Measurements from ENCODE around the gene MDGA2. TPM values are rescaled to one million over a fixed set of nuclear protein-coding genes. Genes with fewer than 3 reads are reported as not detected.

The MDGA2 gene
- total RNA-seq, 1 experiment from 2014 or later = not detected

- RAD21 ChIA-PET (ENCODE audit: low non-redundant PET in 1 of 2, low total read pairs in 2 of 2, uncharacterized antibody in 2 of 2, unreplicated experiment in 2 of 2) = no interaction called here
- H2AFZ ChIP-seq (ENCODE audit: low read depth, low read length, poor library complexity, severe bottlenecking) = no peak overlapping the region
- H3K9ac ChIP-seq (ENCODE audit: low read length) = no peak overlapping the region
- no peak for TF ChIP-seq TCF7L2 (IDR thresholded peaks at IDR 0.05; ENCODE audit: borderline replicate concordance, extremely low read depth, insufficient read depth, insufficient read length)
- TF ChIP-seq REST (IDR thresholded peaks at IDR 0.05; ENCODE audit: low read depth) = no peak
- TF ChIP-seq SRF (IDR thresholded peaks at IDR 0.05; ENCODE audit: low read depth) = no peak
- no peak for TF ChIP-seq EZH2 (IDR thresholded peaks at IDR 0.05)
- TF ChIP-seq FOSL1 (IDR thresholded peaks at IDR 0.05; ENCODE audit: low read depth) = no peak
- TF ChIP-seq ZNF274 (IDR thresholded peaks at IDR 0.05; ENCODE audit: low read depth, low read length) = no peak
- no peak for TF ChIP-seq POLR2AphosphoS5 (IDR thresholded peaks at IDR 0.05; ENCODE audit: low read depth, low read length)
- no peak for TF ChIP-seq ATF3 (IDR thresholded peaks at IDR 0.05)
- no peak for TF ChIP-seq JUND (IDR thresholded peaks at IDR 0.05)
- TF ChIP-seq SIN3A (IDR thresholded peaks at IDR 0.05; ENCODE audit: low read depth) = no peak
- no peaks in the 10 kb centered on the region for H3K9me2 ChIP-seq (ENCODE audit: insufficient read depth)
- no peak overlapping the region for H3K4me3 ChIP-seq (replicated peaks in 1 of 2; ENCODE audit: low read depth in 1 of 2, low read length in 2 of 2)
- H3K27me3 ChIP-seq (ENCODE audit: insufficient read depth, low read length) = no peaks in the 10 kb centered on the region
- ATAC-seq = no peak
- no peaks in the 10 kb centered on the region for H3K36me3 ChIP-seq (ENCODE audit: control insufficient read depth in 1 of 2, insufficient read depth in 2 of 2, low read length in 2 of 2)
- H3K27ac ChIP-seq (ENCODE audit: low read depth, low read length) = no peak overlapping the region
- DNase-seq (ENCODE audit: low read depth, low spot score) = no peak
- POLR2A ChIA-PET = no interaction called here
- no peaks in the 10 kb centered on the region for H3K9me3 ChIP-seq (ENCODE audit: control insufficient read depth in 1 of 2, insufficient read depth in 1 of 2, low read depth in 1 of 2, low read length in 2 of 2)
- no peaks in the 10 kb centered on the region for H4K20me1 ChIP-seq (ENCODE audit: insufficient read depth)
- H3K4me1 ChIP-seq (ENCODE audit: control insufficient read depth in 1 of 2, insufficient read depth in 2 of 2, low read length in 2 of 2) = no peaks in the 10 kb centered on the region
- CTCF ChIA-PET = no interaction called here
- H3K79me2 ChIP-seq (ENCODE audit: insufficient read depth, low read length) = no peaks in the 10 kb centered on the region
- no peak overlapping the region for H3K4me2 ChIP-seq (ENCODE audit: low read length)
- no TSS peak for BruUV-seq (replicated peaks)
- intact Hi-C loops (cut with micrococcal nuclease) = no loop called here
Observed at GRCh38 chr14:46840944-46841720, 834.3 kb downstream of the MDGA2 start.
